ENCODE data around the gene PRRT1B. TPM values are rescaled to one million over a fixed set of nuclear protein-coding genes. Genes with fewer than 3 reads are reported as not detected.

The PRRT1B gene
- total and polyA plus RNA-seq, 9 of the 15 experiments (the other 6 are each of a cell fraction or from before 2014, with no cell fraction given) = not detected

- no peak for TF ChIP-seq AFF4 (CRISPR knock-in tag; IDR thresholded peaks at IDR 0.05)
- no peak for TF ChIP-seq BDP1 (IDR thresholded peaks at IDR 0.05; ENCODE audit: insufficient read depth, insufficient read length)
- peak; percentile 36; the same call in 1 of the 2 replicates for TF ChIP-seq ZNF12 (CRISPR knock-in tag; IDR thresholded peaks at IDR 0.05)
- TF ChIP-seq GABPA (tag; conservative IDR thresholded peaks at IDR 0.05; ENCODE audit: low read depth) = peak; percentile 98
- no peak for TF ChIP-seq MTA1 (IDR thresholded peaks at IDR 0.05; ENCODE audit: borderline replicate concordance)
- no peak for TF ChIP-seq PRDM10 (IDR thresholded peaks at IDR 0.05; ENCODE audit: partially characterized antibody)
- TF ChIP-seq ATF6 (CRISPR knock-in tag; IDR thresholded peaks at IDR 0.05) = no peak
- peak; percentile 21; the same call in 1 of the 2 replicates for TF ChIP-seq SIN3B (IDR thresholded peaks at IDR 0.05; ENCODE audit: low read depth)
- peak; percentile 56; the same call in 1 of the 2 replicates for TF ChIP-seq CREB1 (IDR thresholded peaks at IDR 0.05)
- no peak for TF ChIP-seq CREB1 (CRISPR knock-in tag; IDR thresholded peaks at IDR 0.05)
- TF ChIP-seq RBFOX2 (IDR thresholded peaks at IDR 0.05; ENCODE audit: low read depth, low read length) = peak; percentile 80
- 0 out of 2 replicates have a peak, but pooled peaks have one; percentile 31 for TF ChIP-seq HNRNPL (IDR thresholded peaks at IDR 0.05; ENCODE audit: low read depth, low read length)
- no peak for TF ChIP-seq XRCC3 (IDR thresholded peaks at IDR 0.05)
- TF ChIP-seq ZFX (CRISPR knock-in tag; IDR thresholded peaks at IDR 0.05) = peak; percentile 90
- TF ChIP-seq SAFB (IDR thresholded peaks at IDR 0.05; ENCODE audit: borderline replicate concordance, low read depth, low read length) = no peak
Observed at GRCh38 chr9:131530920-131531832, 14.1 kb upstream of the PRRT1B start, which contains the start of gene UCK1 (continued).
